Sigmoid colon (tissue), 7 donors: ENCODE data around the gene HMOX2. TPM values are rescaled to one million over a fixed set of nuclear protein-coding genes. Genes with fewer than 3 reads are reported as not detected.

Source experiments
- DNase-seq: peaks from one replicate; pipeline ENCODE4 v3.0.0-alpha.2; 2019
- H3K27ac ChIP-seq, 4 donors: fragments of 200-600 bp; sonication (generic); one replicate each; pipeline ENCODE4 v1.5.1; 2016 to 2019; ENCODE audit warnings: mild to moderate bottlenecking in 1 of 4
- H3K27me3 ChIP-seq, 3 donors: fragments of 200-600 bp; sonication (generic); one replicate each; pipeline ENCODE4 v1.5.1; 2019; ENCODE audit warnings: mild to moderate bottlenecking in 1 of 3
- H3K36me3 ChIP-seq, 4 donors: fragments of 200-600 bp; sonication (generic); one replicate each; pipeline ENCODE4 v1.5.1; 2016 to 2019
- H3K4me1 ChIP-seq, 4 donors: fragments of 200-600 bp; sonication (generic); one replicate each; pipeline ENCODE4 v1.5.1; 2017 to 2019
- H3K4me3 ChIP-seq, 4 donors: fragments of 200-600 bp; sonication (generic); one replicate each; pipeline ENCODE4 v1.5.1; 2017 to 2019; ENCODE audit warnings: mild to moderate bottlenecking in 2 of 4, moderate library complexity in 1 of 4
- H3K9me3 ChIP-seq, 4 donors: fragments of 200-600 bp in 3 of 4; sonication (generic) in 3 of 4; one replicate each; pipeline versions ENCODE4 v1.5.1 to v1.6.1; 2013 to 2019
- CTCF ChIP-seq, 4 experiments: fragments of 450-650 bp in 3 of 4; fragments of 200-600 bp in 1 of 4; IDR thresholded peaks; one replicate each; pipeline ENCODE4 v1.5.1; 2016 to 2019; ENCODE audit warnings: antibody characterized with exemption in 4 of 4, mild to moderate bottlenecking in 3 of 4, moderate library complexity in 2 of 4
- EP300 ChIP-seq, 4 donors: sonication (generic); formaldehyde crosslinking; IDR thresholded peaks; one replicate each; pipeline ENCODE4 v1.6.1; 2017; ENCODE audit warnings: antibody characterized with exemption in 4 of 4
- POLR2A ChIP-seq, 2 donors: fragments of 450-650 bp; IDR thresholded peaks; one replicate each; pipeline ENCODE4 v1.6.1; 2016; ENCODE audit warnings: antibody characterized with exemption in 2 of 2, mild to moderate bottlenecking in 2 of 2, moderate library complexity in 2 of 2
- POLR2AphosphoS5 ChIP-seq, 4 donors: sonication (generic); formaldehyde crosslinking; IDR thresholded peaks; one replicate each; pipeline ENCODE4 v1.6.1; 2017; ENCODE audit warnings: antibody characterized with exemption in 4 of 4
- WGBS, 2 donors: extraction: QIAGEN DNeasy Blood & Tissue Kit; methylation state at CpG; one replicate each; pipeline ENCODE4 v1.1.7; 2013; 5-methylcytosine and 5-hydroxymethylcytosine counted together
- intact Hi-C: fragments of 100-400 bp; cut with DNase I; formaldehyde crosslinking; loops from one replicate; pipeline ENCODE4 v1.15.1; 2023
- polyA plus RNA-seq, 3 donors: library from polyadenylated mRNA; stranded (reverse); fragments of 200-250 nt; gene quantifications; one replicate each; pipeline ENCODE4 v1.2.3, GENCODE V29; 2013
- total RNA-seq, 4 donors: library from RNA; depleted of rRNA; stranded (reverse); fragments of >200 nt; gene quantifications; one replicate each; pipeline ENCODE4 v1.1.0, GENCODE V29; 2016
- donor health status: healthy with polysubstance abuse.
- donor health status: Bipolar disorder and iron deficiency.
- donor health status: healthy.

The HMOX2 gene
- total and polyA plus RNA-seq, 7 donors: 29.9 to 77.2 (median 37.1) TPM

- peaks cover 0 to 82% (median 54%) of the 10 kb centered on the region in 4 donors for H3K36me3 ChIP-seq
These were observed 33.9 kb downstream of the HMOX2 start for GRCh38 chr16:4510131-4510530.

GRCh38 chr16:4510747-4511426, 34.7 kb downstream of the HMOX2 start:
- H3K9me3 ChIP-seq: no peaks in the 10 kb centered on the region
- 48 to 66% methylated on average over 14 of the region's 14 CpGs for WGBS, 2 donors
- DNase-seq: no peak
- TF ChIP-seq POLR2A (IDR thresholded peaks at IDR 0.05) (no peak), CTCF (IDR thresholded peaks at IDR 0.05) (no peak), POLR2AphosphoS5 (IDR thresholded peaks at IDR 0.05) (no peak), EP300 (IDR thresholded peaks at IDR 0.05) (no peak)
- no peak overlapping the region for H3K4me3 ChIP-seq
- peak overlapping the region in 2 of 4 donors; percentile 8 to 14 for H3K27ac ChIP-seq
- no peaks in the 10 kb centered on the region for H3K27me3 ChIP-seq
- peaks cover 0 to 45% (median 33%) of the 10 kb centered on the region in 4 donors for H3K4me1 ChIP-seq
- H3K36me3 ChIP-seq: peaks cover 0 to 75% (median 51%) of the 10 kb centered on the region in 4 donors
- intact Hi-C loops: no loop called here

More at GRCh38 chr16:4510131-4510530, 33.9 kb downstream of the HMOX2 start:
- H3K9me3 ChIP-seq: no peaks in the 10 kb centered on the region
- H3K4me3 ChIP-seq: no peak overlapping the region
- H3K27me3 ChIP-seq: no peaks in the 10 kb centered on the region
- H3K27ac ChIP-seq: no peak overlapping the region
- no peak for TF ChIP-seq CTCF (IDR thresholded peaks at IDR 0.05)
- TF ChIP-seq POLR2A (IDR thresholded peaks at IDR 0.05): no peak
- TF ChIP-seq POLR2AphosphoS5 (IDR thresholded peaks at IDR 0.05): no peak
- no peak for TF ChIP-seq EP300 (IDR thresholded peaks at IDR 0.05)
- no peak for DNase-seq
- intact Hi-C loops: no loop called here
- peaks cover 0 to 38% (median 26%) of the 10 kb centered on the region in 4 donors for H3K4me1 ChIP-seq
- 79 to 83% methylated on average over 5 of the region's 5 CpGs for WGBS, 2 donors

- no peak overlapping the region for H3K27ac ChIP-seq
- DNase-seq: no peak
- intact Hi-C loops: no loop called here
These were observed 35.4 kb downstream of the HMOX2 start for GRCh38 chr16:4511441-4512082.

GRCh38 chr16:4512473-4512872, 36.3 kb downstream of the HMOX2 start:
- H3K27me3 ChIP-seq: no peaks in the 10 kb centered on the region
- no peak for DNase-seq
- WGBS, 2 donors: 95% methylated on average over 10 of the region's 10 CpGs
- peaks cover 0 to 66% (median 47%) of the 10 kb centered on the region in 4 donors for H3K36me3 ChIP-seq
- no peak for TF ChIP-seq EP300 (IDR thresholded peaks at IDR 0.05)
- no peaks in the 10 kb centered on the region for H3K9me3 ChIP-seq
- intact Hi-C loops: no loop called here
- peaks cover 0 to 46% (median 34%) of the 10 kb centered on the region in 4 donors for H3K4me1 ChIP-seq
- H3K27ac ChIP-seq: no peak overlapping the region
- no peak overlapping the region for H3K4me3 ChIP-seq

More at GRCh38 chr16:4511441-4512082, 35.4 kb downstream of the HMOX2 start:
- no peaks in the 10 kb centered on the region for H3K27me3 ChIP-seq
- 44 to 69% methylated on average over 9 of the region's 9 CpGs for WGBS, 2 donors
- H3K36me3 ChIP-seq: peaks cover 0 to 75% (median 50%) of the 10 kb centered on the region in 4 donors
- H3K4me1 ChIP-seq: peaks cover 0 to 46% (median 35%) of the 10 kb centered on the region in 4 donors
- TF ChIP-seq EP300 (IDR thresholded peaks at IDR 0.05) (no peak), CTCF (IDR thresholded peaks at IDR 0.05) (peak in 3 of 4 experiments; percentile 22 to 54 (median 37))
- no peaks in the 10 kb centered on the region for H3K9me3 ChIP-seq
- no peak overlapping the region for H3K4me3 ChIP-seq

- Histone ChIP-seq H3K27me3 (no peaks in the 10 kb centered on the region), H3K4me1 (peaks cover 0 to 46% (median 36%) of the 10 kb centered on the region in 4 donors), H3K4me3 (no peak overlapping the region), H3K27ac (no peak overlapping the region), H3K9me3 (no peaks in the 10 kb centered on the region), H3K36me3 (peaks cover 0 to 58% (median 39%) of the 10 kb centered on the region in 4 donors)
- DNase-seq: no peak
- no peak for TF ChIP-seq POLR2A (IDR thresholded peaks at IDR 0.05)
- no peak for TF ChIP-seq CTCF (IDR thresholded peaks at IDR 0.05)
- TF ChIP-seq POLR2AphosphoS5 (IDR thresholded peaks at IDR 0.05): no peak
- no peak for TF ChIP-seq EP300 (IDR thresholded peaks at IDR 0.05)
- 89 to 90% methylated on average over 19 of the region's 19 CpGs for WGBS, 2 donors
- intact Hi-C loops: no loop called here
These were observed 37.1 kb downstream of the HMOX2 start for GRCh38 chr16:4513086-4513860.
